GM19023 (cell line): Measurements from ENCODE around the gene RIMKLA.

Source experiments
- ATAC-seq: cut with Tn5 transposase; IDR thresholded peaks from one replicate; pipeline ENCODE4 v1.9.1; 2021; ENCODE audit warnings: mild to moderate bottlenecking, moderate library complexity; ENCODE audit not compliant: unreplicated experiment

RIMKLA gene

DNA sequence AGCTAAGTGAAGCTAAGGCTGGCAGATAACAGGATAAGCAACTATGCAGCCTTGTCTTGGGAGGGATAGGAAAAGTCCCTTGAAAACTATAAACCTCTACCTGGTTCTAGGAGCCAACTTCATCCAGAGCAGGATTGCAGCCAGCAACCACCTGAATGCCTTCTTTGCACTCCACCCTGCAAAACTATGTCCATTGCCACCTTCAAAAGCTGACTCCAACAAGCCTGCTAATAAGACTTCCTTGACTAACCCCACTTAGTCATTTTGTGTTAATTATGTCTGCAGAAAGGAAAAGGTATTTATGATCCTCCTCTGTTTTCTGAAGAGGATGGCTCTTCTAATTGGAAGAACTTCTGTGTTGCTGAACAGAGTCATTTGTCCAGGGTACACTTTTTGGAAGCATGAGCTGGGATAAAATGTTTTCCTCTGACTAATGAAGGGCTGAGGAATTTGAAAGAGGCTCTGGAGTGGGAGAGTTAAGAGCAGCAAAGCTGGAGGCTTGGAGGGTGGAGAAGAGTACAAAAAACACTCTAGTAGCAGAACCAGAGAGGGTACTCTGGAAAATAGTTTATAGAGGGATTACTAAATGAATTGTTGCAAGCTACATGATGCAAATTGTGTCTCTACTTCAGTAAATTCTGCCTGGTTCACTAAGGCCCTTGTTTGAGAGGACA lies 9.6 kb upstream of the RIMKLA start:
- ATAC-seq = no peak

DNA sequence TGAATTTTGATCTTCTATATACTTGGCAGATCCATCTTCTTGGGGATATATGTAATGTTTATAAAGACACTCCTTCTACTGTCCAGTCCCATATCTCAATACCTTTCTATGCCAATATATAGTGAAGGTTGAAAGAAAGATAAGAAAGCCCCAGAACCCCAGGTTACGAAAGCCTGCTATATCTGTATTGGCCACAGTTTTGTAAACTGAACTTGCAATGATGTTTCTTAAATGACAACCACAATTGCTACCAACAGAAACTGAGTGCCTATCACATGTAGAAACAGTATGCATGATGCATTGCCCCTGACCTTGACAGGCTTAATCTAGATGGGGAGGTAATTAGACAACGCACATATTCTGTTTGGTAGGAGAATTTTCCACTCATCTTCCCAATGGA lies 7.8 kb upstream of the RIMKLA start:
- no peak for ATAC-seq

DNA sequence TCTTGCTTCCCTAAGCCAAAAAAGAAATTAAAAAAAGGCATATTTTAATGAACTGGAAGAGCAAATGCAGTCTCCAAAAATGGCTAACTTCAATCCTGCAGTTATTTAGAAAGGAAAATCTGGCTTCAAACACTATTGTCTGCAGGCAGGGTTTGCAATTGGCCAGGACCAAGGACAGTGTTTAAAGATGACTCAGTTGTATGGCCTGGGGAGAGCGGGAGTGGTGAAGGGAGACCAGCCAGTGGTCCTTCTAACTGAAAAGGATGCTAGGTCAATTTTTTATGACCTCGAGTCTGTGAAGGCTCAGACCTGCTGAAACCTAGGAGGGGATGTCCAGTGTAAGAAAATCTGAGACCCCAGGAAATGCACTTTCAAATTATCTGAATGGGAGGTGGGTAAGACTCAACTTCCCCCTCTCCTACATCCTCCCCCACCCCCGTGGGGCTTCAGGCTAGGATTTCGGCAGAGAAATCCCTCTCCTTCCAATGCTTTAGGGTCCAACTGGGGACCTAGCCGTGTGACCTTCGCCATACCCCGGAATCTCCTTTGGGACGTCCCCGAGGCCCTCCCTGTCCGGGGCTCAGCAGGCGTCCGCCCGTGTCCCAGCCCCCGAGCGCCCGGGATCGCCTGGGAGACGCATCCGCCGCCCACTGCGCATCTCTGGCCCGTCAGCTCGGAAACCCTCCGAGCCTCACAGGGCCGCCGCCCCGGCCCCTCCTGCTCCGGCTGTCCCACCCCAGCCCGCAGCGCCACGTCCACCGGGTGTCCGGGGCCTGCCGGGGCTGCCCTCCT lies 602 bp upstream of the RIMKLA start:
- peak; percentile 48 for ATAC-seq

DNA sequence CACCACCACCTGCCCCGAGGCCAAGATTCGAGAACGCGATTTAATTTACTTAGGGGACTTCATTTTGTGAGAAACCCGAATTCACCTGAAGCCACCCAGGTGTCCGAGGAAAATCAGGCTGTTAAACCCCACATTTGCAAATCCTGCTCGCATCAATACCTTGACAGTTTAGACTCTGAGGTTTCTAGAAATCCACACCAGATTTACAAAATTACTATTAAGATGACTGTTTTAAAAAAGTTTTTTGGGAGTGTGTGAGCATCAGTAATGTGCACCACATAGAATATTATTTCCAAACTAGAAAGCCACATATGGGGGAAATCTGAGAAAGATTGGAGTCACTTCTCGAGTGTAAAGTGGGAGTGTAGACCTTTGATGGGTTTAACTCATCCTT lies 685 bp downstream of the RIMKLA start:
- ATAC-seq = no peak

DNA sequence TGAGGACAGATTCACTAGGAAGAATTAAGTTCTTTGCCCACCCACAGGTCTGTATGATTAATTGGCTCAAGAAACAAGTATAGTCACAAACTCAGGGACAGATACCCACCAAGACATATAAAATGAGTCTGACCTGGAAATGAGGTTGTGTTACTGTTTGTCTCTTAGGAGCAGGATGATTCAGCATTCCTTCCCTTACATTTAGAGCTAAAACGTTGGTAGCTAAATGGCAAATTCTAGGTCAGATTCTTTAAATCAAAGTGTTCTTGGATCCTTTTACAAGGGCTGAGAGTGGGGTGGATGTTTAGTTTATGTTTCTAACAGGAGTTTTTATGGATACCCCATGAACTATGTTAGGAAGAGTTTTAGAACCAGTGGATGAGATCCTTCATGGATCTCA lies 4.7 kb downstream of the RIMKLA start:
- ATAC-seq = no peak

DNA sequence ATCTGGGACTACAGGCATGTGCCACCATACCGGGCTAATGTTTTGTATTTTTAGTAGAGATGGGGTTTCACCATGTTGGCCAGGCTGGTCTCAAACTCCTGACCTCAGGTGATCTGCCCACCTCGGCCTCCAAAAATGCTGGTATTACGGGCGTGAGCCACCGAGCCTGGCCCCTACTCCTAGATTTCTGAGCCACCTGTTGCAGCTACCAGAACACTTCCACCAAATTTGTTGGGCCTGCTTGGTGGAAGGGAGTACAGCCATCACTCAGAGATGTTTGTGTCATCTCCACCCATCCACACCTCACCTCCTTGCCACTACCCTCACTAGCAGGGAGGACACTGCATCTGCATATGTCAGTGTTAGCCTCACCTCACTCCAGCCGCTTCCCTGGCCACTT lies 5.5 kb downstream of the RIMKLA start:
- no peak for ATAC-seq

DNA sequence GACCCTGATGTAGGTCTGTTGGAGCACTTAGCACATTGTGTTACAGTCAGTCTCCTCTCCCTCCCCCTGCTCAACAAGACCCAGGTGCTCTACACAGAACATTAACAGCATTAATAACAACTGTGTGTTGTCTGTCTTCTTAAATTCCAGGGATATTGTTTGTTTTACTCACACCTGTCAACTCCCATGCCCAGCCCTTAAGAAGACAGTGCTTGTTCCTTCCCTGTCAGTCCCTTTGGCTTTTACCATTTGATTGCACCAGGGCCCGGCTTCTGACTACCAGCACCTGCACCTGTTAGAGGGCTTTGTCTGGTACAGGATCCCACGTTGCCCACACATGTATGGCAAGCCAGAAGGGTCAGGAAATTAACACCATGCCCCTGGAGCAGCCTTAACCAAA lies 11.7 kb downstream of the RIMKLA start:
- no peak for ATAC-seq

DNA sequence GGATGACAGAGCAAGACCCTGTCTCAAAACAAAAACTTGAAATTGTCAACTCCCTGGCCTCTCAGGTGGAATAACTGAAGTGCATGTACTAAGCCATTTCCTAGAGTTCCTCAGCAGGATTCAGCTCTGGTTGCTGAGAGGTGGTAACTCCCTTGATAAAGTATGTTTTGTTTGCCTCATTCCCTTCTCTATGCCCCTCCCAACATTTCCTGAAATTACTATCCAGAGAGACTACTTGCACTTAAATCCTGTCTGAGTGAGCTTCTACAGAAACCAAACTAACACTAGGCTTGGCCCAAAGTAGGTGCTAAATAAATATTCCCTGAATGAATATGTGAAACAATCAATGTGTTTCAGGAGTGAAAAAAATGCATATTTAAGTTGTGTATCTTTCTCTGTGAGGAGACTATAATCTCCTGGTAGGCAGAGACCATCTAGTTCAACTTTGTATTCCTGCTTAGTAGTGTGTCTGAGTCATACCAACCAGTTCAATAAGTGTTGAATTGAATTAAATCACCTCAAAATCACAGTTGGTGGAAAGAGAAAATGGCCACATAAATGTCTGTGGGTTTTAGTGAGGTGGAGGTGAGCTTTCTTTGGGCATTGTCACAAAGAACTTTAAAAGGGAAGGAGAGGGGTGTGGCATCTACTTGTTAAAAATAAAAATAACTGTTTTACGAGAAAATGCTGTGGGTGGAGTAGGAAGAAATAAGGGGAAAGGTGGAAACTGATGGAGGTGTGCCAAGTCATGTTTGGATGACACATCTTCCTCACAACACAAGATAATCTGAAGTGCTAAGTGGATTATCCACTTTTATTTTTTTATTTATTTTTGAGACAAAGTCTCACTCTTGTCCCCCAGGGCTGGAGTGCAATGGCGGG lies 12.6 kb downstream of the RIMKLA start:
- no peak for ATAC-seq

DNA sequence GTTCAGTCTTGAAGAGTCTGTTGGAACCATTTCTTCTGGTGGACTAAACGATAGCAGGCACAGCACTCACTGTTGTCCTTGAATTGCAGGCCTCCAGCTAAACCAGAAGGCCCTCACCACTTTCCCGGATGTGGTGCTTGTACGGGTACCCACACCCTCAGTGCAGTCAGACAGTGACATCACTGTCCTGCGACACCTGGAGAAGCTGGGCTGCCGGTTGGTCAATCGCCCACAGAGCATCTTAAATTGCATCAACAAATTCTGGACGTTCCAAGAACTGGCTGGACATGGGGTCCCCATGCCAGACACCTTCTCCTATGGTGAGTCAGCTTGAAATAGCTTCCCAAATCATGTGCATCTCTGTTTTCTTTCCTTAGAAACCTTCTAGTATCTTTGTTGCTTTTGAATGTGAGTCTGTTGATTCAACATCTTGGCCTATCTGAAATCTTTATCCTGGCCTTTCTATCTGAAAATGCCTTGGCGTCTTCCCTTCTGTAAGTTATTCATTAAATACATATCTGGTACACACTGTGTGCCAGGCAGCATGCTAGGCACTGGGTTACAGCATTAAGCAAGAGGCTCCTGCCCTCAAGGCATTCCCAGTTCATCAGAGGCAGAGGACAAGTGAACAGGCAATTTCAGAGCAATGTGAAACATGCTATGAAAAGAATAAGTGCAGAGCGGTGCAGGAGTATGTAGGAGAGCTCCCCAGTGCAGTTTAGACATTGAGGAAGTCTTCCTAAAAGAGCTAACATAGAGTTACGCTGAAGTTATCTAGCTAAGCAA lies 18.9 kb downstream of the RIMKLA start:
- no peak for ATAC-seq

DNA sequence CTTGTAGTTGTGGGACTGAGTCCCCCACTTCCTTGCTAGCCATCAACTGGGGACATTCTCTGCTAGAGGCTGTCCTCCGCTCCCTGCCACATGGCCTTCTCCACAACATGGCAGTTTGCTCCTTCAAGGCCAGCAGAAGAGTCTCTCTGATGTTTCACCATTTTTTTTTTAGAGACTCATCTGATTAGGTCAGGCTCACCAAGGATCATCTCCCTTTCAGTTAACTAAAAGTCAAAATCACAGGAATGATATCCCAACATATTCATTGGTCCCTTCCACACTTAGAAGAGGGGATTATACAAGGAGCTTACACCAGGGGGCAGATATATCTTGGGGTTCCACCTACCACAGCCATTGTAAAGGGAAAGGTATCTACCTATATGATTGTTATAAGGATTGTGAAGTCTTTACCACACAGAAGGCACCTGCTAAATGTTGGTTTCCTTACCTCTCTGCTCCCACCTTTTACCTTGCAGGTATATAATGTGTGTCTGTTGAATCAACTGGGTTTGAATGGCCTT lies 23.3 kb downstream of the RIMKLA start:
- no peak for ATAC-seq

DNA sequence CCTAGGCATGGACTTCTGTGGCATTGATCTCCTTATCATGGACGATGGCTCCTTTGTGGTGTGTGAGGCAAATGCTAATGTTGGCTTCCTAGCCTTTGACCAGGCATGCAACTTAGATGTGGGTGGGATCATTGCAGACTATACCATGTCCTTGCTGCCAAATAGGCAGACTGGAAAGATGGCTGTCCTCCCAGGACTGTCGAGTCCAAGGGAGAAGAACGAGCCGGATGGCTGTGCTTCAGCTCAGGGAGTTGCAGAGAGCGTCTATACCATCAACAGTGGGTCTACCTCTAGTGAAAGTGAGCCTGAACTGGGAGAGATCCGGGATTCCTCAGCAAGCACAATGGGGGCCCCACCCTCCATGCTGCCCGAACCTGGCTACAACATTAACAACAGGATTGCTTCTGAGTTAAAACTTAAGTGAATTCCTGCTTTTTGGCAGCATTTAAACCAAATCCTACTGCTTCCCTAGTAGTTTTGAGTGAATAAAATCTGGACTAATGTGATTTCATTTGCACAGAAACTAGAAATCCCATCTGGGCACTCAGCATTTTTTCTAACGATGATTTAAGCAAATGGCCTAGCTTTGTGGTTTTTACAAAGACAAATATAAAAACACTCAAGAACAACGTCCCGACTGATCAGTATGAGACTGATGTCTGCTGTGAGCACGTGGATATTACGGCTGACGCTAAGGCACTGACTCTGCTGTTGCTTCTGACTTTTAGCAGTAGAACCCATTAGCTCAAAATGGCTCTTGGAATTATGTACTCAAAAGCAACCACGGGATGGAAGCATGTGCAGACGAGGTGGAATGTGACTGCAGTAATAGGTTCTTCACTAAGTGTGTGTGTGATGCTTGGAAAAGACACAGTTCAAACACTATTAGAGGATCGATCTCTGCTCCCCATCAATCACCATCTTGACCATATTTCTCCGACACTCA lies 34.2 kb downstream of the RIMKLA start:
- no peak for ATAC-seq

DNA sequence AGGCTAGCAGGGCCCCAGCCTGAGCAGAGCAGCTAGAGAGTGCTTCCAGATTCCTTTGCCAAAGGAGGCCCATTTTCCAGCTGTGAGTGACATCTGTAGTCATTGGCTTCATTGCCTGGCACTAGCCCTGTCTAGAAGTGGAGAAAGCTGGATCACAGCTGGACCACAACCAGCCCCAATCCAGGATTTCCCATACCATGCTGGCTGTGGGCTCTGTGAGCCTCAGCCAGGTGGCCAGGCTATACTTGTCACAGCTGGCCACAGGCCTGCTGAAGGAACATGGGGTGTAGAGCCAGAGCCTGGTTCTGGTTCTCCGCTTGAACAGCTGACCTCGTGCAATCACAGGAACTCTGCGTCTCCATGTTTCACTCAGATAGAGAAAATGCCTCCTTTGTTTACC lies 36.6 kb downstream of the RIMKLA start:
- no peak for ATAC-seq

DNA sequence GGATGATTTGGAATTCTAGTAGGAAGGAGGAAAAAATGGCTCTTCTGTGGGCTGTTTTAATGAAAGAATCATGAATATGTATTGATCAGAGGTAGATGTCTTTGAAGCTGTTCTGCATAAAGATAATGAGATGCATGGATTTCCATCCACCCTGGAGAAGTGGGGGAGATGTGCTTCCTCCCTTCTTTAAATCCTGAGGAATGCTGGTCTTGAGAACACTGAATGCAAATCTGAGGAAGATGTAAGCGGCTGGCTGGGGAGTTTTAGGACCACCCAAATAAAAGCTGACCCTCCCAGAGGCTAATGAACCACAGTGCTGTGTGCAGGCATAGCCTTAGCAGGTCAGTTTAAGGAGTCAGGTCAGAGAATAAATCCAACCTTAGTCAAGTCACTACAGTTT lies 37.9 kb downstream of the RIMKLA start:
- no peak for ATAC-seq

DNA sequence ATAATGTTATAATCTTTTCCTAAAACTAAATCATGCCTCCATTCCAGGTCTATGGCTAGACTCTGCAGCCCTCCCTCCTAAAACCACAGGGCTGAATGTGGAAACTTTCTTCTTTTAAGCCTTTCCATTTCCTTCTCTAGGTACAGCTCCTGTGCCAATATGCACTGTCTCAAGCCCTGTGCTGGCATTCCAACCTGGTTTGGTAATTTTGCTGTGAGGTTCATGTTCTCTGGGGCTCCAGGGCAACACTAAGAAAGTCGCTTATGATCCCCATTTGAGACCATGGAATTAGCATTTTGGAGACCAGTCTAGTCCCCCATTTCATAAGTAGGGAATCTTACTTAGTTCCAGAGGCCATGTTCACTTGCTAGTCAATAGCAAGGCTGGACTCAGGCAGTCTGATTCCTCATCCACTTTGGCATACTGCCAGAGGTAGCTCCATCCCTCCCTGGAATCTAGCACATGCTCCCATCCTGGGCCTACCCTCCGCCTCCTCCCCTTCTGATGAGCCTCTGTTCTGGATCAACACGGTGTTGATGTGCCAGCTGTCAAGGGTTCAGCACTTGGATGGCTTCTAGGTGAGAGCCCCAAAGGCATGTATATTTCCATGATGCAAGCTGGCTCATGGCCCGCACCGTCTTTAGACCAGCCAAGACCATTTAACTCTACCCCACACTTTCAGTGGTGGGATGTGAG lies 38.7 kb downstream of the RIMKLA start:
- ATAC-seq = no peak

DNA sequence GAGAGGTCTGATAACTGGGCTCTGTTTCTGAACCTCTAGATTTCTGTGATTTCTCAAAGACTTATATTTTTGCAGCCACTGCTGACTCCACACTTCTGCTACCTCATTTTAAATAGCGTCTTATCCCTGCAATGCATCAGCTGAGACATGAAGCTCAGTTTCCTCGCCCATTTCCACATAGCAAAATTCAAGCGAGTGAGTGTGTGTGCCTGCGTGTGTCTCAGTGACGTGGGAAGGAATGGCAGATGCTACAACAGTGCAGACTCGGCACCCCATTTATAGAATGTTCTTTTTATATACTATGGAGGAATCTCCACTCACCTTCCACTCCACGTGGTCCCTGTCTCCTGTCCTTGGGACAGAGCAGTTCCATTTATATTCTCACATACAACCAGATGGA lies 39.5 kb downstream of the RIMKLA start:
- no peak for ATAC-seq

DNA sequence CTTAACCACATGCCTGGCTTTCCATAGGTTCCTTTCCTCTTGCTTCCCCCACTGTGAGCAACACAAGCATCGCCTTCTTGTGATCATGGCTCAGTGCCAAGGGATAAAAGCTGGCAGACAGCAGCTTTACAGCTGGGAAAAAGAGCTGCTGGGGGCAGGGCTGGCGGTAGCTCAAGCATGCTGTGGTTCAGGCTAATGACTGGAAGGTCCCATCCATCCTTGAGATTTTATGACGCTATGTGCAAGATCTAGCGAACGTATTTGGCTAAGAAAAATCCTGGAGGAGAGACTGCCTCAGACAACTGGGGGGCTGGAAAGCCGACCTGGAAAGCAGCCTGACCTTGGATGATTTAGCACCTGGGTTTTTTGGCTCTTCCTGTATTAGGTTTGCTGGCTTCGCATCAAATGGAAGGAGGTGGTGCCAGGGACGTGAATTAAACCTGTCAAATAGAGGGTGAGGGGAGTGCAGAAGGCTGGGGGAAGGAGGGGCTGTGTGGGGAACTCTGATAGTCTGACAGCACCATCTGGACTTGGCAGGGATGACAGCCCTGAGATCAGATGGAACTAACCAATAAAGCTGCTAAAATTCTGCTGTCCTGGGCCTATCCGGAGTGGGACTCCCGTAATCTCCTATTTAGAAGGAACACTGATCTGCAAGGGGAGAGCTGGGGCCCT lies 40.5 kb downstream of the RIMKLA start:
- no peak for ATAC-seq

DNA sequence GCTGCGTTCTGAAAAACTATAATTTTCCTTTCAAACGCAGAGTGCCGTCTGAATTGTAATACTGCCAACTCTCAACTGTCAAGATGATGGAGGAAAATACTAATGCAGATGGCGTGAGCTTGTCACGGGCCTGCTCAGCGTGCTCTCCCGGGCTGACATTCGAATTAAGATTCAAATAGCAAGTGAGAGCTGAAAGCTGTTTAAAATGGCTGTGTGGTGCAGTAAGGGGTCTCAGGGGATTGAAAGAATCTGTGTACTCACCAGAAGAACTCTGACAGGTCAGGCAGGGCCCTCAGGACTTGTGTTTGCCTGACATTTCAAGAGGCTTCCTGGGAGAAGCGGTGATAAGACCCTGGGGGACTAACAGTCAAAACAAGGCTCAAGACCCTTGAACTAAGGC lies 42.1 kb downstream of the RIMKLA start:
- no peak for ATAC-seq

DNA sequence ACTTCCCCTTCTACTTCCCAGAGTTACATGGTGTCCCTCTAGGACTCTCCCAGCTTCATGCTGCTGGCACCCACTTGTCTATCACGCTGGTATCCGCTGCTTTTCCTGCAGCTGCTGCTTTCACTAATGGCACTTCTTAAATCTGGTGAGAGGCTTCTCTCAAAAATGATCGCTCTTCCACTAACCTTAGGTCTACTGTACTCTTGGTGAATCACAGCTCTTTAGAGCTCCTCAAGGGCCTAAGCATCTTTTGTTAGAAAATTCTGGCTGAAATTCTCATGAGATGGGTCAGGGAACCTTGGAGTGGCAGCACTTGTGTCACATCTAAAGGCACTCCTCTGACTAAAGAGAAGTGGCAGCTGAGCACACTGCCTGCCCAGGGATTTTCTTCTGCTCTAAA lies 43.1 kb downstream of the RIMKLA start:
- ATAC-seq = no peak
